Mucosa of descending colon (tissue), 3 donors: ENCODE results near the gene SPG21. TPM values are rescaled to one million over a fixed set of nuclear protein-coding genes. Genes with fewer than 3 reads are reported as not detected.

ENCODE experiments used
- ATAC-seq: fragments of 200-7000 bp; cut with Tn5 transposase; one replicate; pipeline ENCODE4 v1.9.1; 2020; ENCODE audit warnings: mild to moderate bottlenecking, moderate library complexity
- DNase-seq, 3 donors: peaks; one replicate each; pipeline ENCODE4 v3.0.0-alpha.2; 2020
- H3K36me3 ChIP-seq: fragments of 200-600 bp; one replicate; pipeline ENCODE4 v1.8.0; 2021; ENCODE audit warnings: low read depth, mild to moderate bottlenecking
- H3K4me1 ChIP-seq: fragments of 200-600 bp; one replicate; pipeline ENCODE4 v1.8.0; 2021; ENCODE audit warnings: low read depth, mild to moderate bottlenecking
- H3K4me3 ChIP-seq: fragments of 200-600 bp; one replicate; pipeline ENCODE4 v1.8.0; 2021; ENCODE audit warnings: mild to moderate bottlenecking
- H3K9me3 ChIP-seq: fragments of 200-600 bp; one replicate; pipeline ENCODE4 v1.8.0; 2021; ENCODE audit warnings: mild to moderate bottlenecking
- intact Hi-C, 2 donors: fragments of 100-400 bp; cut with DNase I in 1 of 2; cut with micrococcal nuclease in 1 of 2; formaldehyde crosslinking; loops; one replicate each; pipeline versions ENCODE4 v1.11.0 to v1.11.1; 2022; cut with DNase I, micrococcal nuclease
- total RNA-seq, 3 donors: library from RNA; stranded (reverse); fragmentation: NEBNext Ultra II Directional in 2 of 3; extraction: Animal tissue kit (Norgen Biotek cat#: 25700) in 2 of 3; gene quantifications; one replicate each; pipeline versions ENCODE4 v1.2.1 to v1.2.4, GENCODE V29; 2021 to 2023
- TF ChIP-seq, protein P1 (sequence below): fragments of 200-600 bp; IDR thresholded peaks from one replicate; pipeline ENCODE4 v1.8.0; 2022; ENCODE audit warnings: antibody characterized with exemption, mild to moderate bottlenecking
- donor health status: DM: no; HTN: no; CAD: no; lungs with moderate emphysema.
- donor health status: DM: no; HTN: no; CAD: no.
- donor health status: DM: no; HTN: yes; CAD: no.

The SPG21 gene
- total RNA-seq, 3 donors from 2014 or later, result 60.9 to 90.6 (median 65.9) TPM

GRCh38 chr15:65033659-65034269, 44.0 kb upstream of the SPG21 start:
- ATAC-seq, result peak; percentile 47
- H3K9me3 ChIP-seq, result no peaks in the 10 kb centered on the region
- H3K36me3 ChIP-seq, result no peaks in the 10 kb centered on the region
- TF ChIP-seq, protein P1, sequence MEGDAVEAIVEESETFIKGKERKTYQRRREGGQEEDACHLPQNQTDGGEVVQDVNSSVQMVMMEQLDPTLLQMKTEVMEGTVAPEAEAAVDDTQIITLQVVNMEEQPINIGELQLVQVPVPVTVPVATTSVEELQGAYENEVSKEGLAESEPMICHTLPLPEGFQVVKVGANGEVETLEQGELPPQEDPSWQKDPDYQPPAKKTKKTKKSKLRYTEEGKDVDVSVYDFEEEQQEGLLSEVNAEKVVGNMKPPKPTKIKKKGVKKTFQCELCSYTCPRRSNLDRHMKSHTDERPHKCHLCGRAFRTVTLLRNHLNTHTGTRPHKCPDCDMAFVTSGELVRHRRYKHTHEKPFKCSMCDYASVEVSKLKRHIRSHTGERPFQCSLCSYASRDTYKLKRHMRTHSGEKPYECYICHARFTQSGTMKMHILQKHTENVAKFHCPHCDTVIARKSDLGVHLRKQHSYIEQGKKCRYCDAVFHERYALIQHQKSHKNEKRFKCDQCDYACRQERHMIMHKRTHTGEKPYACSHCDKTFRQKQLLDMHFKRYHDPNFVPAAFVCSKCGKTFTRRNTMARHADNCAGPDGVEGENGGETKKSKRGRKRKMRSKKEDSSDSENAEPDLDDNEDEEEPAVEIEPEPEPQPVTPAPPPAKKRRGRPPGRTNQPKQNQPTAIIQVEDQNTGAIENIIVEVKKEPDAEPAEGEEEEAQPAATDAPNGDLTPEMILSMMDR, result peak; percentile 20
- peak in 1 of 3 donors; percentile 58 for DNase-seq
- H3K4me1 ChIP-seq, result peaks cover 8% of the 10 kb centered on the region
- intact Hi-C loops, result loop anchor here (2.0 to 10.0 kb wide), 2 partner anchors 45 to 51 kb away; no protein-coding TSS in a partner anchor
- H3K4me3 ChIP-seq, result no peak overlapping the region

DNA sequence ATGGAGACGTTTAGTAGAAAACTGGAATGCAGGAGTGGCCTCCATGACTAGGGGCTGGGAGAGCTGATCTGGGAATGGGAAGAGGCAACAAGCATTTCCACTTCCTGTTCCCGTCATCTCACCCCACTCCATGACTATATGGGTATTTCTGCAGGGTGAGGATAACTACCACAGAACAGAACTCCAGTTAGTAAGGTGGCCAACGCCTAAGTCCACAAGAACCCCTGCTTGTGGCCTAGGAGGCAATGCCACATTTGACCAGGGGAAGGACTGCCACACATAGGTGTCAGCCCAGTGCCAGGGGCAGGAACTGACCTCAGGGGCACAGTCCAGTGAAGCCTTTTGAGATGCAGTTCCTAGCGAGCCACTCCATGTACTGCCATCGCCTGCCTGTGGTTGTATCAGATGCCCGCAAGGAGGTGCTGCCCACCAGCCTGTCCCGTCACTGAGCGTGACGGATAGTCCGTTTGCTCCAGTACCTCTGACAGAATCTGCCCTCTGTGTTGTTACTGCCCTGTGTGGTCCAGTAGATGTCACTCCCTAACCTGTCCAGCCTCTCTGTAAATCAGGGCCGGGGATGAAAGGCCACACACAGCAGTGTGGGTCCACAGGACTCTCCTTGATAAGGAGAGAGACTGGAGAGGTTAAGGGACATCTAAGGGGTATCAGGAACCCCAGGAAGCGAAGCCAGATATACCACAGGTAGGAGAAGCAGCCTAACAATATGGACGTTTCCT, 43.3 kb upstream of the SPG21 start:
- Histone ChIP-seq H3K4me1 (peaks cover 14% of the 10 kb centered on the region), H3K9me3 (no peaks in the 10 kb centered on the region), H3K4me3 (no peak overlapping the region), H3K36me3 (no peaks in the 10 kb centered on the region)
- TF ChIP-seq, protein P1, result peak; percentile 78
- ATAC-seq (peak; percentile 84), DNase-seq (peak; percentile 72 to 82 (median 81))
- intact Hi-C loops, result loop anchor here (2.0 to 10.0 kb wide), 2 partner anchors 46 to 52 kb away; no protein-coding TSS in a partner anchor

DNA sequence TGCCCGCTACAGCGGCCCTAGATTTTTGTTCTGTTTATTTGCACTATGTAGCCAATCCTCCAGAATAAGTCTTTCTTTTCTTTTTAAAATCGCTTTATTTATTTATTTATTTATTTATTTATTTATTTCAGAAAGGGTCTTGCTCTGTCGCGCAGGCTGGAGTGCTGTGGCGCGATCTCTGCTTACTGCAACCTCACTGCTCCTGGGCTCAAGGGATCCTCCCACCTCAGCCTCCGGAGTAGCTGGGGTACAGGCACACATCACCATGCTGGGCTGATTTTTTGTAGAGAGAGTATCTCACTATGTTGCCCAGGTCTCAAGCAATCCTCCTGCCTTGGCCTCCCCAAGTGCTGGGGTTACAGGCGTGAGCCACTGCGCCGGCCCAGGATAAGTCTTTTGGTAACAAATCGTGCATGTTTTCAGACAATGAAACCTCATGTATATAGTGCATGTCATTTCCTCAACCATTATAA, 40.1 kb upstream of the SPG21 start:
- DNase-seq (no peak), ATAC-seq (no peak)
- Histone ChIP-seq H3K4me3 (peak overlapping the region; percentile 82), H3K36me3 (peaks cover 5% of the 10 kb centered on the region), H3K4me1 (peaks cover 18% of the 10 kb centered on the region), H3K9me3 (no peaks in the 10 kb centered on the region)
- TF ChIP-seq, protein P1, result no peak
- intact Hi-C loops, result loop anchor here in 1 of 2 donors (10.0 kb wide), 1 partner anchor 55 kb away; no protein-coding TSS in a partner anchor

DNA sequence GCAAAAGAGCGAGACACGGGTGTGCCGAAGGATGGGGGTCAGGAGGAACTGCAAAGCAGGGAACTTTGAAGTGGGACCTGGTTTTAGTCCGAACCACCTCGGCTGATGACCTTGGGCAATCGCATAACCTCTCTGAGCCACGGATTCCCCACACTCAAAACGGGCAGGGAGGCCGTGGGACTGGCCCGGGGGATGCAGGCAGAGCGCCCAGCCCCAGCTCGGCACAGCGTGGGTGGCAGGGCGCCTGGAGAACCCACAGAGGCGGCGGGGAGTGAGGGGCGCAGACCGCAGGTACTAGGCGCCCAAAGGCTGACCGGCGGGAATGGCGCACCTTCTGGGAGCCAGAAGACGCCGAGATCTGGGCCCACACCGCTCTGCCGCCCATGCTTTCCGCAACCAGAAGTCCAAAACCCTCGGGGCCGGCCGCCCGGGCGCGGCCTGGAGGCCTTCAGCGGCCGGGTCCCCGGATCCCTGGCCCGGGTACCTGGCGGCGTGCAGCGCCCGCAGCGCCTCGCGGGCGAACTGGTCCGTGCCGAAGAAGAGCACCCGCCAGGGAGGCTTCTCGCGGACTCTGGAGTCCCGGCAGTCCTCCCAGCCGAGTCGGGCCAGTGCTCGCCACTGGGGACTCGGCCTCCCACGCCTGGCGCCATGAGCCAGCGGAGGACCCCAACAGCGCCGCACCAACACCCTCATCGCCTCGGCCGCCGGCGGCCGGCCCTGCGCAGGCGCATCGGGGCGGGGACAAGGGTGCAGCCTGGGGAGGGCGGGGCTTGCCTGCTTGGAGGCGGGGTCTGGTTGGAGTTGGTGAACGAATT, 39.4 kb upstream of the SPG21 start, which contains the start of gene MTFMT:
MTFMT (minus strand) TSS at position 719 of the 815 bp plus-strand sequence; CDS start at position 693, 26 bp downstream.
- ATAC-seq, result peak; percentile 91

More for the DNA sequence above, 39.4 kb upstream of the SPG21 start, which contains the start of gene MTFMT:
- DNase-seq, result peak; percentile 93 to 97 (median 97)
- TF ChIP-seq, protein P1, result no peak
- H3K4me3 ChIP-seq, result peak within 1 kb of the TSS; percentile 82
- no peaks in the 10 kb centered on the region for H3K9me3 ChIP-seq
- H3K36me3 ChIP-seq, result peaks cover 5% of the 10 kb centered on the region
- intact Hi-C loops, result no loop called here
- peaks cover 18% of the 10 kb centered on the region for H3K4me1 ChIP-seq
